GM23248 (cell line): ENCODE results near the gene KRTAP4-12. TPM values are rescaled to one million over a fixed set of nuclear protein-coding genes. Genes with fewer than 3 reads are reported as not detected.
"Not testable (repeated sequence)": the region's sequence is repeated elsewhere in the genome, so short reads cannot be mapped to it uniquely, and the experiment has no call there.

Experiments
- DNase-seq: peaks from one replicate; pipeline ENCODE4 v3.0.0-alpha.2; 2015
- H2AFZ ChIP-seq: fragments of 200-600 bp; sonication (generic); 2 replicates; pipeline ENCODE4 v1.6.1; 2016; ENCODE audit warnings: antibody characterized with exemption
- H3F3A ChIP-seq: fragments of 200-600 bp; sonication (generic); 2 replicates; pipeline ENCODE4 v1.6.1; 2016; ENCODE audit warnings: mild to moderate bottlenecking, antibody characterized with exemption, mixed run types; ENCODE audit not compliant: insufficient read depth
- H3K27ac ChIP-seq: fragments of 200-600 bp; sonication (generic); 2 replicates; pipeline ENCODE4 v1.5.1; 2016; ENCODE audit warnings: mild to moderate bottlenecking
- H3K27me3 ChIP-seq: fragments of 200-600 bp; sonication (generic); replicated peaks from 2 replicates; pipeline ENCODE4 v1.6.1; 2016; ENCODE audit warnings: mild to moderate bottlenecking; ENCODE audit not compliant: insufficient read depth
- H3K36me3 ChIP-seq: fragments of 200-600 bp; sonication (generic); 2 replicates; pipeline ENCODE4 v1.6.1; 2016; ENCODE audit warnings: low read depth, mild to moderate bottlenecking
- H3K4me1 ChIP-seq: fragments of 200-600 bp; sonication (generic); 2 replicates; pipeline ENCODE4 v1.6.1; 2016; ENCODE audit warnings: mild to moderate bottlenecking; ENCODE audit not compliant: insufficient read depth
- H3K4me2 ChIP-seq: fragments of 200-600 bp; sonication (generic); one replicate; pipeline ENCODE4 v1.6.1; 2016; ENCODE audit warnings: mild to moderate bottlenecking; ENCODE audit not compliant: unreplicated experiment
- H3K4me3 ChIP-seq: fragments of 200-600 bp; sonication (generic); 2 replicates; pipeline ENCODE4 v1.5.1; 2016; ENCODE audit warnings: mild to moderate bottlenecking
- H3K79me2 ChIP-seq: fragments of 200-600 bp; sonication (generic); 2 replicates; pipeline ENCODE4 v1.6.1; 2016; ENCODE audit warnings: mild to moderate bottlenecking; ENCODE audit not compliant: insufficient read depth
- H3K9ac ChIP-seq: fragments of 200-600 bp; sonication (generic); 2 replicates; pipeline ENCODE4 v1.6.1; 2016; ENCODE audit warnings: mild to moderate bottlenecking
- H3K9me2 ChIP-seq: fragments of 200-600 bp; sonication (generic); 2 replicates; pipeline ENCODE4 v1.6.1; 2016; ENCODE audit warnings: mixed run types, mild to moderate bottlenecking, moderate library complexity; ENCODE audit not compliant: insufficient read depth
- H3K9me3 ChIP-seq: fragments of 200-600 bp; sonication (generic); one replicate; pipeline ENCODE4 v1.6.1; 2017; ENCODE audit warnings: low read depth
- H4K20me1 ChIP-seq: fragments of 200-600 bp; sonication (generic); 2 replicates; pipeline ENCODE4 v1.6.0; 2016; ENCODE audit not compliant: insufficient read depth
- EZH2 ChIP-seq: fragments of 200-600 bp; sonication (generic); IDR thresholded peaks from 2 replicates; pipeline ENCODE4 v1.6.1; 2018; ENCODE audit warnings: antibody characterized with exemption, mild to moderate bottlenecking; ENCODE audit not compliant: insufficient read depth, poor library complexity, severe bottlenecking
- EZH2phosphoT487 ChIP-seq: fragments of 200-600 bp; sonication (generic); IDR thresholded peaks from 2 replicates; pipeline ENCODE4 v1.6.1; 2018; ENCODE audit warnings: antibody characterized with exemption, moderate library complexity, mild to moderate bottlenecking, low read depth; ENCODE audit not compliant: insufficient read depth
- WGBS, 2 experiments: methylation state at CpG; one replicate each; pipeline ENCODE4 v1.1.6; 2015 to 2017; ENCODE audit warnings: low lambda C conversion rate in 2 of 2, low coverage in 1 of 2; ENCODE audit errors: missing lambda C conversion rate in 2 of 2; 5-methylcytosine and 5-hydroxymethylcytosine counted together
- in situ Hi-C: fragments of 300-500 bp; cut with MboI; formaldehyde crosslinking; loops from 2 replicates; pipeline ENCODE4 v1.15.0; 2020
- polyA plus RNA-seq: library from polyadenylated mRNA; unstranded; fragments of >200 nt; fragmentation: Nextera tagmentation; extraction: Ambion mirVana; gene quantifications from 2 replicates; pipeline ENCODE4 v1.2.1, GENCODE V29; 2016
- total RNA-seq: library from RNA; depleted of rRNA; stranded (reverse); fragments of >200 nt; shearing (Covaris generic); gene quantifications from 2 replicates; pipeline ENCODE4 v1.2.3, GENCODE V29; 2014

KRTAP4-12 gene
- total and polyA plus RNA-seq, 2 experiments from 2014 or later: 1.7 TPM; not detected in 1

- no peak for TF ChIP-seq EZH2
- TF ChIP-seq EZH2phosphoT487: no peak
- in situ Hi-C loops: no loop called here
Measured at GRCh38 chr17:41096055-41096454, 27.9 kb downstream of the KRTAP4-12 start.

GRCh38 chr17:41088760-41089352 lies 35.1 kb downstream of the KRTAP4-12 start:
- in situ Hi-C loops, H3F3A ChIP-seq, H2AFZ ChIP-seq, H3K9me3 ChIP-seq, H3K36me3 ChIP-seq, H3K9ac ChIP-seq, H3K4me2 ChIP-seq, H3K27me3 ChIP-seq, H3K4me1 ChIP-seq, DNase-seq, H3K4me3 ChIP-seq, H3K9me2 ChIP-seq, H3K27ac ChIP-seq, H3K79me2 ChIP-seq, H4K20me1 ChIP-seq: not testable (repeated sequence)
- WGBS, 2 experiments: 81 to 91% methylated on average over 4 of the region's 4 CpGs

More at GRCh38 chr17:41096055-41096454, 27.9 kb downstream of the KRTAP4-12 start:
- no peak overlapping the region for H3K9ac ChIP-seq
- 95 to 99% methylated on average over 7 of the region's 7 CpGs for WGBS, 2 experiments
- no peaks in the 10 kb centered on the region for H3K9me2 ChIP-seq
- peaks cover 26% of the 10 kb centered on the region for H3K4me1 ChIP-seq
- H2AFZ ChIP-seq: no peak overlapping the region
- DNase-seq: no peak
- H3K4me3 ChIP-seq: no peak overlapping the region
- H3K9me3 ChIP-seq: no peaks in the 10 kb centered on the region
- H3K27ac ChIP-seq: no peak overlapping the region
- H3K79me2 ChIP-seq: no peaks in the 10 kb centered on the region
- no peak overlapping the region for H3K4me2 ChIP-seq
- no peaks in the 10 kb centered on the region for H3K36me3 ChIP-seq
- H3F3A ChIP-seq: peaks cover 30% of the 10 kb centered on the region
- H3K27me3 ChIP-seq: no peaks in the 10 kb centered on the region
- no peaks in the 10 kb centered on the region for H4K20me1 ChIP-seq

- in situ Hi-C loops, H3K79me2 ChIP-seq, DNase-seq, H3K27me3 ChIP-seq, H3K36me3 ChIP-seq, H2AFZ ChIP-seq, H3K9me2 ChIP-seq, H4K20me1 ChIP-seq, H3K9me3 ChIP-seq, H3K9ac ChIP-seq: not testable (repeated sequence)
- Histone ChIP-seq H3F3A (peaks cover 20% of the 10 kb centered on the region), H3K27ac (peak within 1 kb of the TSS; percentile 57; the same call in 1 of the 2 replicates), H3K4me2 (peak within 1 kb of the TSS; percentile 46), H3K4me3 (0 out of 2 replicates have a peak within 1 kb of the TSS, but pooled peaks have one; percentile 2), H3K4me1 (peaks cover 20% of the 10 kb centered on the region)
- 85 to 89% methylated on average over 7 to 13 of the region's 14 CpGs for WGBS, 2 experiments
Measured at GRCh38 chr17:41084100-41084856, 39.7 kb downstream of the KRTAP4-12 start, which contains the start of gene KRTAP4-7. Gene KRTAP4-7, plus strand, starts transcription at chr17:41084150. Its CDS starts 57 bp downstream, at chr17:41084207.

- H3K27me3 ChIP-seq, H4K20me1 ChIP-seq, H3K9ac ChIP-seq, H3K9me3 ChIP-seq, H3K79me2 ChIP-seq, H3K9me2 ChIP-seq, H3K4me3 ChIP-seq, in situ Hi-C loops, H2AFZ ChIP-seq, H3K36me3 ChIP-seq: not testable (repeated sequence)
- Histone ChIP-seq H3K27ac (peak overlapping the region; percentile 57; the same call in 1 of the 2 replicates), H3F3A (peaks cover 20% of the 10 kb centered on the region), H3K4me2 (peak overlapping the region; percentile 46), H3K4me1 (peaks cover 20% of the 10 kb centered on the region)
- WGBS, 2 experiments: 0 to 3% methylated on average over 2 of the region's 2 CpGs
- TF ChIP-seq EZH2phosphoT487: 0 out of 2 replicates have a peak, but pooled peaks have one; percentile 40
- peak; percentile 67 for DNase-seq
Measured at GRCh38 chr17:41083427-41083826, 40.6 kb downstream of the KRTAP4-12 start.
